GM23338 (cell line): Measurements from ENCODE around the gene SIRPA. TPM values are rescaled to one million over a fixed set of nuclear protein-coding genes. Genes with fewer than 3 reads are reported as not detected.

ENCODE experiments used
- ATAC-seq: fragments of 200-7000 bp; cut with Tn5 transposase; 3 replicates; pipeline ENCODE4 v1.9.1; 2020
- DNase-seq: peaks from one replicate; pipeline ENCODE4 v3.0.0-alpha.2; 2015; ENCODE audit warnings: low spot score
- H2AFZ ChIP-seq: fragments of 200-600 bp; sonication (generic); 2 replicates; pipeline ENCODE4 v1.8.0; 2016; ENCODE audit warnings: antibody characterized with exemption, mild to moderate bottlenecking, moderate library complexity
- H3F3A ChIP-seq: fragments of 200-600 bp; sonication (generic); replicated peaks from 2 replicates; pipeline ENCODE4 v1.8.0; 2017; ENCODE audit warnings: antibody characterized with exemption, mixed run types, low read depth
- H3K27ac ChIP-seq: fragments of 200-600 bp; sonication (generic); 2 replicates; pipeline ENCODE4 v1.6.1; 2016; ENCODE audit warnings: low read depth
- H3K27me3 ChIP-seq: fragments of 200-600 bp; sonication (generic); 2 replicates; pipeline ENCODE4 v1.8.0; 2016; ENCODE audit warnings: mild to moderate bottlenecking, mixed run types, moderate library complexity; ENCODE audit not compliant: insufficient read depth
- H3K36me3 ChIP-seq: fragments of 200-600 bp; sonication (generic); 2 replicates; pipeline ENCODE4 v1.8.0; 2016; ENCODE audit warnings: mild to moderate bottlenecking; ENCODE audit not compliant: insufficient read depth
- H3K4me1 ChIP-seq: fragments of 200-600 bp; sonication (generic); 2 replicates; pipeline ENCODE4 v1.8.0; 2016; ENCODE audit warnings: mild to moderate bottlenecking, moderate library complexity; ENCODE audit not compliant: insufficient read depth
- H3K4me2 ChIP-seq: fragments of 200-600 bp; sonication (generic); 2 replicates; pipeline ENCODE4 v1.7.1; 2017; ENCODE audit warnings: mixed run types
- H3K4me3 ChIP-seq: fragments of 200-600 bp; sonication (generic); 2 replicates; pipeline ENCODE4 v1.6.1; 2016; ENCODE audit warnings: mixed run types
- H3K79me2 ChIP-seq: fragments of 200-600 bp; sonication (generic); replicated peaks from 2 replicates; pipeline ENCODE4 v1.8.0; 2017; ENCODE audit warnings: mild to moderate bottlenecking; ENCODE audit not compliant: insufficient read depth
- H3K9me2 ChIP-seq: fragments of 200-600 bp; sonication (generic); 2 replicates; pipeline ENCODE4 v1.8.0; 2017; ENCODE audit not compliant: insufficient read depth
- H4K20me1 ChIP-seq: fragments of 200-600 bp; sonication (generic); replicated peaks from 2 replicates; pipeline ENCODE4 v1.8.0; 2017; ENCODE audit warnings: mild to moderate bottlenecking; ENCODE audit not compliant: insufficient read depth
- H3K27ac Mint-ChIP-seq: 2 replicates; pipeline ENCODE4 v1.8.0; 2020; ENCODE audit warnings: inconsistent platforms, mild to moderate bottlenecking, moderate library complexity, mixed read lengths
- H3K27me3 Mint-ChIP-seq: 3 replicates; pipeline ENCODE4 v1.8.0; 2022; ENCODE audit warnings: low read depth, mild to moderate bottlenecking, moderate library complexity, mixed read lengths, inconsistent platforms; ENCODE audit not compliant: insufficient read depth, poor library complexity
- H3K36me3 Mint-ChIP-seq: 3 replicates; pipeline ENCODE4 v1.8.0; 2021; ENCODE audit warnings: low read depth, mild to moderate bottlenecking, inconsistent platforms, moderate library complexity, mixed read lengths
- H3K4me1 Mint-ChIP-seq: 3 replicates; pipeline ENCODE4 v1.8.0; 2020; ENCODE audit warnings: mild to moderate bottlenecking, inconsistent platforms, mixed read lengths
- H3K4me3 Mint-ChIP-seq: 3 replicates; pipeline ENCODE4 v1.8.0; 2021; ENCODE audit warnings: moderate library complexity, mild to moderate bottlenecking, inconsistent platforms, mixed read lengths
- H3K9me3 Mint-ChIP-seq: 3 replicates; pipeline ENCODE4 v1.8.0; 2020; ENCODE audit warnings: moderate library complexity, mild to moderate bottlenecking, inconsistent platforms, mixed read lengths
- EZH2 ChIP-seq: fragments of 200-600 bp; sonication (generic); IDR thresholded peaks from one replicate; pipeline ENCODE4 v1.8.0; 2017; ENCODE audit warnings: antibody characterized with exemption, mild to moderate bottlenecking, low read depth; ENCODE audit not compliant: unreplicated experiment
- ZNF114 ChIP-seq: fragments of 250-450 bp; sonication (Bioruptor Pico); IDR thresholded peaks from 2 replicates; pipeline ENCODE4 v1.5.0; 2020; ENCODE audit warnings: mild to moderate bottlenecking, moderate library complexity
- polyA plus RNA-seq: library from polyadenylated mRNA; unstranded; fragments of >200 nt; fragmentation: Nextera tagmentation; extraction: Ambion mirVana; gene quantifications from 2 replicates; pipeline ENCODE4 v1.2.1, GENCODE V29; 2016
- total RNA-seq: library from RNA; depleted of rRNA; stranded (reverse); fragments of >200 nt; shearing (Covaris generic); gene quantifications from 2 replicates; pipeline ENCODE4 v1.2.3, GENCODE V29; 2014; rRNA removed

Gene SIRPA
- total and polyA plus RNA-seq, 2 experiments from 2014 or later = 1.2 to 2.9 TPM

DNA sequence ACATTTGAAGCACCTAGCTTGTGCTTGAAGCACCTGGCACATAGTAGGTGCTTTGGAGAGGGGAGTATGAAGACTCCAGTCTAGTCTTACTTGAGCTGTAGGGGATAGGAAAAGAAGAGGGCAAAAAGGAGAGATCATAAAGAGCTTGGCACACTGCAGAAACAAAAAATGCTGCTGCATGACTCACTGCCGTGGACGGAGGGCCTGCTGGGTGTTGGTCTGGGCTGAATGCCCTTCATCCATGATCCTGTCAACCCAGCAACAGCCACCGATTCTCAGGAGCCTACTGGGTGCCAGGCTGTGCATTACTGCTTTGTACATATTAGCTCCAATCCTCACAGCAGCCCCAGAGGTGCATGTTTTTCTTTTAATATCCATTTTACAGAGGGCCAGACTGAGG is 92.6 kb downstream of the SIRPA start:
- no peaks in the 10 kb centered on the region for H4K20me1 ChIP-seq
- Mint-ChIP-seq H3K27ac (no peak overlapping the region), H3K4me1 (peaks cover 25% of the 10 kb centered on the region), H3K4me3 (no peak overlapping the region), H3K9me3 (no peaks in the 10 kb centered on the region), H3K27me3 (peaks cover 2% of the 10 kb centered on the region), H3K36me3 (no peaks in the 10 kb centered on the region)
- peaks cover 30% of the 10 kb centered on the region for H3K4me1 ChIP-seq
- peak overlapping the region; percentile 66; the same call in 1 of the 2 replicates for H2AFZ ChIP-seq
- H3K9me2 ChIP-seq = no peaks in the 10 kb centered on the region
- H3K4me3 ChIP-seq = no peak overlapping the region
- H3K79me2 ChIP-seq = no peaks in the 10 kb centered on the region
- TF ChIP-seq ZNF114 (CRISPR knock-in tag) (no peak), EZH2 (no peak)
- no peak overlapping the region for H3K27ac ChIP-seq
- H3K36me3 ChIP-seq = no peaks in the 10 kb centered on the region
- H3K4me2 ChIP-seq = no peak overlapping the region
- ATAC-seq (no peak), DNase-seq (no peak)
- no peaks in the 10 kb centered on the region for H3F3A ChIP-seq
- no peaks in the 10 kb centered on the region for H3K27me3 ChIP-seq

Other genes starting within 250 kb of the SIRPA start
- gene SIRPG, start 237.6 kb upstream of the SIRPA start, total RNA-seq = not detected in 2 replicates
- not detected in 2 replicates for gene SIRPG, start 237.6 kb upstream of the SIRPA start, polyA plus RNA-seq
- 0.24 and 0.47 TPM in 2 replicates for gene PDYN, start 98.7 kb downstream of the SIRPA start, total RNA-seq
- gene PDYN, start 98.7 kb downstream of the SIRPA start, polyA plus RNA-seq = 0.21 and 0.33 TPM in 2 replicates
- 51.4 and 59.7 TPM in 2 replicates for gene STK35, start 206.4 kb downstream of the SIRPA start, total RNA-seq
- 14.2 and 15.9 TPM in 2 replicates for gene STK35, start 206.4 kb downstream of the SIRPA start, polyA plus RNA-seq